ENCODE measurements around the gene LSM3.

Gene LSM3

GRCh38 chr3:14243782-14244181, 65.2 kb downstream of the LSM3 start:
- DNase-seq = no peak

- DNase-seq = no peak
These were observed 66.1 kb downstream of the LSM3 start for GRCh38 chr3:14244521-14245247.

DNA sequence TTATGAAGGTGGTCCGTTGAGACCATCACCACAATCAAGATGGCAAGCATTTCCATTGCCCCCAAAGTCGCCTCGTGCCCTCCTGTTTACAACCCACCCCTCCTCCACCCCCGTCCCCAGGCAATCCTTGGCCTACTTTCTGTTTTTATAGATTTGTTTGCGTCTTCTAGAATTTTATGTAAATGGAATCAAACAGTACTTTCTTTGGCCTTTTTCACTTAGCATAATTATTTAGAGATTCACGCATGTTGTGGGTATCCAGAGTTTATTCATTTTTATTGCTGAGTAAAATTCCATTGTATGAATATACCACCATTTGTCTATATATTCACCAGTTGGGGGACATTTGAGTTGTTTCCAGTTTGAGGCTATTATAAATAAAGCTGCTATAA, 66.6 kb downstream of the LSM3 start:
- DNase-seq = no peak

- no peak for DNase-seq
These were observed 67.2 kb downstream of the LSM3 start for GRCh38 chr3:14245822-14246221.

GRCh38 chr3:14246414-14246813, 67.8 kb downstream of the LSM3 start:
- DNase-seq = no peak

GRCh38 chr3:14248477-14248848, 69.8 kb downstream of the LSM3 start:
- no peak for DNase-seq

DNA sequence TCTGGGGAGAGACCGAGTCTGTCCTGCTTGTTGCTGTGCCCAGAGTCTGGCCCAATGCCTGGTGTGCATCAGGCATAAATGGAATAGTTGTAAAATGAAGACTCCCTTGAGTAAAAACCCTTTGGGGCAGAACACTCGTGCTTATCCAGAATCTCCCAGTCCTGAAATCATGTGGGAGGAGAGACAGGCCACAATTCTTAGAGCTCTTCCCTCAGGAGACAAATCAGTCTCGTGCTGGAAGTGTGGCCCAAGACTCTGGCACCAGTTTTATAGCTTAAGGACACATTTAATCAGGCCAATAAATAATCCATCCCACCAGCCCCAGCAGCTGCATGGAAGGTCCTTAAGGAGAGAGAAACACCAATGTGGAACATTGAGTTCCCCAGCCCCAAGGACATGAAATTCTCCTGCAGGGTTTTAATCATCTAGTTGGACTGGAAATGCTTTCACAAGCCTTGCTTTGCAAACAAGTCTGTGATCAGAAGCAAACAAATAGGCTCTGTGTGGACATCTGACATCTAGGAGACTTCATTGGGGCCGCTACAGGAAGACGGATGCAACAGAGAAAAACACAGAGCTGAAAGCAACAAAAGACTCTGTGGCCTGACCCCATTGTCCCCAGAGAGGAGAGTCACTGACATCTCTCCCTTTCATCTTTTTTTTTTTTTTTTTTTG, 70.4 kb downstream of the LSM3 start:
- no peak for DNase-seq
